HEK293 (cell line): ENCODE results near the gene CELSR1.

ENCODE experiments used
- CTCF ChIA-PET: fragments of 350-600 bp; formaldehyde crosslinking; extraction: SDS; loops from one replicate; lab custom pipeline; 2021; ENCODE audit warnings: antibody characterized with exemption; lab: Yijun Ruan, JAX
- POLR2A ChIA-PET: fragments of 300-600 bp; formaldehyde crosslinking; extraction: SDS; loops from one replicate; lab custom pipeline; 2020; ENCODE audit warnings: antibody characterized with exemption, inconsistent platforms; lab: Yijun Ruan, JAX
- H3K27ac ChIP-seq: fragments of 200-500 bp; sonication (Bioruptor generic); 2 replicates; pipeline ENCODE4 v1.5.1; 2014; ENCODE audit warnings: low read depth, low read length, control low read depth, inconsistent platforms; ENCODE audit errors: extremely low read depth
- H3K36me3 ChIP-seq, 2 experiments: fragments of 200-500 bp in 1 of 2; sonication (Bioruptor generic) in 1 of 2; 1 replicate in 1 of 2; 2 replicates in 1 of 2; pipeline ENCODE4 v1.5.1; 2014 to 2017; ENCODE audit warnings: inconsistent platforms in 2 of 2, low read length in 2 of 2; ENCODE audit not compliant: control insufficient read depth in 2 of 2, insufficient read depth in 1 of 2
- H3K4me1 ChIP-seq: fragments of 200-500 bp; sonication (Bioruptor generic); 2 replicates; pipeline ENCODE4 v1.5.1; 2014; ENCODE audit warnings: mild to moderate bottlenecking, low read length, inconsistent platforms; ENCODE audit not compliant: control insufficient read depth, insufficient read depth
- H3K4me3 ChIP-seq: 2 replicates; pipeline ENCODE4 v1.5.1; 2011; ENCODE audit warnings: low read depth, mild to moderate bottlenecking, control low read depth, low read length, moderate library complexity
- H3K9me3 ChIP-seq: fragments of 200-500 bp; sonication (Bioruptor generic); 2 replicates; pipeline ENCODE4 v1.5.1; 2014; ENCODE audit warnings: low read depth, low read length, inconsistent platforms; ENCODE audit not compliant: control insufficient read depth, insufficient read depth
- SETDB1 ChIP-seq: IDR thresholded peaks from one replicate; pipeline ENCODE4 v1.6.1; 2017; ENCODE audit warnings: mild to moderate bottlenecking, low read length, moderate library complexity, mixed read lengths; ENCODE audit not compliant: insufficient read length
- TCF7L2 ChIP-seq: IDR thresholded peaks from 2 replicates; pipeline ENCODE4 v1.6.1; 2011; ENCODE audit warnings: low read depth, mild to moderate bottlenecking, inconsistent platforms, low read length, moderate library complexity, borderline replicate concordance
- ZBTB1 ChIP-seq: fragments of 450-650 bp; formaldehyde crosslinking; IDR thresholded peaks from 2 replicates; pipeline ENCODE4 v1.5.1; 2016; ENCODE audit warnings: missing biosample characterization, missing genetic modification characterization
- ZBTB17 ChIP-seq: fragments of 450-650 bp; formaldehyde crosslinking; IDR thresholded peaks from 2 replicates; pipeline ENCODE4 v1.5.1; 2016; ENCODE audit warnings: missing biosample characterization, missing genetic modification characterization
- ZBTB7A ChIP-seq: fragments of 450-650 bp; formaldehyde crosslinking; IDR thresholded peaks from 2 replicates; pipeline ENCODE4 v1.5.1; 2016; ENCODE audit warnings: low read depth, missing biosample characterization, missing genetic modification characterization
- ZNF112 ChIP-seq: fragments of 450-650 bp; formaldehyde crosslinking; IDR thresholded peaks from 2 replicates; pipeline ENCODE4 v1.5.0; 2017; ENCODE audit warnings: missing biosample characterization, missing genetic modification characterization
- ZNF138 ChIP-seq: fragments of 450-650 bp; formaldehyde crosslinking; IDR thresholded peaks from 2 replicates; pipeline ENCODE4 v1.5.1; 2016; ENCODE audit warnings: missing biosample characterization, missing genetic modification characterization, borderline replicate concordance
- ZNF174 ChIP-seq: fragments of 450-650 bp; formaldehyde crosslinking; IDR thresholded peaks from 2 replicates; pipeline ENCODE4 v1.5.0; 2017; ENCODE audit warnings: missing biosample characterization, mild to moderate bottlenecking, missing genetic modification characterization
- ZNF175 ChIP-seq: fragments of 450-650 bp; formaldehyde crosslinking; IDR thresholded peaks from 2 replicates; pipeline ENCODE4 v1.5.1; 2016; ENCODE audit warnings: missing biosample characterization, missing genetic modification characterization
- ZNF214 ChIP-seq: fragments of 450-650 bp; formaldehyde crosslinking; IDR thresholded peaks from 2 replicates; pipeline ENCODE4 v1.5.1; 2017; ENCODE audit warnings: missing biosample characterization, mild to moderate bottlenecking, missing genetic modification characterization, borderline replicate concordance
- ZNF324 ChIP-seq: fragments of 450-650 bp; formaldehyde crosslinking; IDR thresholded peaks from 2 replicates; pipeline ENCODE4 v1.5.1; 2016; ENCODE audit warnings: missing biosample characterization, missing genetic modification characterization
- ZNF341 ChIP-seq: fragments of 450-650 bp; formaldehyde crosslinking; IDR thresholded peaks from 2 replicates; pipeline ENCODE4; 2016; ENCODE audit warnings: low read depth, missing biosample characterization, missing genetic modification characterization
- ZNF350 ChIP-seq: fragments of 450-650 bp; formaldehyde crosslinking; IDR thresholded peaks from 2 replicates; pipeline ENCODE4 v1.5.0; 2017; ENCODE audit warnings: missing biosample characterization, mild to moderate bottlenecking, missing genetic modification characterization
- ZNF391 ChIP-seq: fragments of 450-650 bp; formaldehyde crosslinking; IDR thresholded peaks from 2 replicates; pipeline ENCODE4 v1.5.1; 2016; ENCODE audit warnings: low read depth, missing biosample characterization, missing genetic modification characterization, borderline replicate concordance
- ZNF416 ChIP-seq: fragments of 450-650 bp; formaldehyde crosslinking; IDR thresholded peaks from 2 replicates; pipeline ENCODE4 v1.5.1; 2016; ENCODE audit warnings: missing biosample characterization, missing genetic modification characterization
- ZNF510 ChIP-seq: fragments of 450-650 bp; formaldehyde crosslinking; IDR thresholded peaks from 2 replicates; pipeline ENCODE4 v1.5.1; 2018; ENCODE audit warnings: mild to moderate bottlenecking, missing genetic modification characterization, missing biosample characterization; ENCODE audit not compliant: insufficient replicate concordance
- ZNF596 ChIP-seq: fragments of 450-650 bp; IDR thresholded peaks from 2 replicates; pipeline ENCODE4 v1.5.0; 2018; ENCODE audit warnings: missing biosample characterization, mild to moderate bottlenecking, missing genetic modification characterization, moderate library complexity
- ZNF623 ChIP-seq: fragments of 450-650 bp; formaldehyde crosslinking; IDR thresholded peaks from 2 replicates; pipeline ENCODE4 v1.5.1; 2016; ENCODE audit warnings: missing biosample characterization, missing genetic modification characterization
- ZNF654 ChIP-seq: fragments of 450-650 bp; formaldehyde crosslinking; IDR thresholded peaks from 2 replicates; pipeline ENCODE4 v1.5.1; 2016; ENCODE audit warnings: low read depth, missing biosample characterization, missing genetic modification characterization
- ZNF777 ChIP-seq: fragments of 450-650 bp; formaldehyde crosslinking; IDR thresholded peaks from 2 replicates; pipeline ENCODE4 v1.5.1; 2017; ENCODE audit warnings: missing biosample characterization, missing genetic modification characterization, borderline replicate concordance
- ZSCAN30 ChIP-seq: fragments of 450-650 bp; IDR thresholded peaks from 2 replicates; pipeline ENCODE4 v1.5.1; 2018; ENCODE audit warnings: missing biosample characterization, mild to moderate bottlenecking, missing genetic modification characterization, moderate library complexity
- TF ChIP-seq, protein P1 (sequence below): fragments of 450-650 bp; formaldehyde crosslinking; IDR thresholded peaks from 2 replicates; pipeline ENCODE4 v1.5.1; 2016; ENCODE audit warnings: missing biosample characterization, missing genetic modification characterization
- TF ChIP-seq, protein P2 (sequence below): fragments of 450-650 bp; formaldehyde crosslinking; IDR thresholded peaks from 2 replicates; pipeline ENCODE4 v1.5.1; 2016; ENCODE audit warnings: missing biosample characterization, missing genetic modification characterization
- TF ChIP-seq, protein P3 (sequence below): sonication (generic); formaldehyde crosslinking; IDR thresholded peaks from 2 replicates; pipeline ENCODE4 v1.8.1; 2022; ENCODE audit warnings: mild to moderate bottlenecking, moderate library complexity, missing genetic modification reagents
- TF ChIP-seq, protein P4 (sequence below): fragments of 450-650 bp; formaldehyde crosslinking; IDR thresholded peaks from 2 replicates; pipeline ENCODE4 v1.5.1; 2016; ENCODE audit warnings: missing biosample characterization, missing genetic modification characterization

CELSR1 gene

DNA sequence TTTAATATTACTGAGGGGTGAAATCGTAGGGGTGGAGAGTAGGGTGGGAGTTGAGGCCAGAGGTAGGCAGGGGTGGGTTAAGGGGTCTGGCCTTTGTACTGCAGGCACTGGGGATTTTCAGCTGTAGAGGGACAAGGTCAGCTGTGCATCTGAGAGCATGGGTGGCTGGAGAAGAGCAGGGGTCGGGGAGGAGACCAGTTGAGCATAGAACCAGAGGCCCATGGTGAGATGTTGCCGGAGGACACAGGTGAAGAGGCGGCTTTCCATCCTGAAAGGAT is 12.1 kb upstream of the CELSR1 start (continued):
- TF ChIP-seq, protein P1, sequence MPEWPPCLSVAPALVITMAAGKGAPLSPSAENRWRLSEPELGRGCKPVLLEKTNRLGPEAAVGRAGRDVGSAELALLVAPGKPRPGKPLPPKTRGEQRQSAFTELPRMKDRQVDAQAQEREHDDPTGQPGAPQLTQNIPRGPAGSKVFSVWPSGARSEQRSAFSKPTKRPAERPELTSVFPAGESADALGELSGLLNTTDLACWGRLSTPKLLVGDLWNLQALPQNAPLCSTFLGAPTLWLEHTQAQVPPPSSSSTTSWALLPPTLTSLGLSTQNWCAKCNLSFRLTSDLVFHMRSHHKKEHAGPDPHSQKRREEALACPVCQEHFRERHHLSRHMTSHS (tag by site-specific recombination): no peak
- TF ChIP-seq ZNF175 (tag by site-specific recombination) (no peak), ZNF138 (tag by site-specific recombination) (no peak), ZNF623 (tag by site-specific recombination) (no peak), ZNF596 (no peak), ZNF324 (no peak)
- TF ChIP-seq, all 188 proteins: peak for 0

DNA sequence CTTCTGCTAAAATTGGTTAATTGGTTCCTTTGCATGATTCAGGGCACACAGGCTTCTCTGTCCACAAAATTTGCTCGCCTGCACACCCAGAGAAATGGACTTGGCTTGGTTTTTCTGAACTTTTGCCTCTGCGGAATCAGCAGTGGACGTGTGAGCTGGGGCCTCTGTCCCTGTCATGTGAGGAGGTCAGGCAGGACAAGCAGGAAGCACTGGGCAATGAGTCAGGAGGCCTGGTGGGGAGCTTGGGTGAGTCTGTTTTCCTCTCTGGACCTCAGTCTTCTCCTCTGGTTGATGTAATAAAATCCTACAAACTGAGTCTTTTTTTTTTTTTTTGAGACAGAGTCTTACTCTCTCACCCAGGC is 10.4 kb upstream of the CELSR1 start:
- H3K36me3 ChIP-seq: no peaks in the 10 kb centered on the region
- no peak overlapping the region for H3K4me3 ChIP-seq
- no peak overlapping the region for H3K27ac ChIP-seq
- no peaks in the 10 kb centered on the region for H3K4me1 ChIP-seq
- CTCF ChIA-PET: interaction anchor here (0.7 to 2.8 kb wide), 6 partner anchors 8 to 431 kb away, joined by 4 to 20 read pairs (median 4); no protein-coding TSS in a partner anchor
- TF ChIP-seq ZNF510 (tag by site-specific recombination) (no peak), ZNF174 (tag by site-specific recombination) (no peak), ZBTB7A (tag by site-specific recombination) (no peak), ZBTB17 (tag by site-specific recombination) (no peak), SETDB1 (no peak), ZNF350 (no peak), ZNF416 (tag by site-specific recombination) (no peak), ZNF391 (tag by site-specific recombination) (no peak), ZNF341 (tag by site-specific recombination) (no peak), ZNF654 (no peak), ZNF175 (tag by site-specific recombination) (no peak), ZNF777 (no peak), ZNF214 (no peak), TCF7L2 (no peak), ZBTB1 (tag by site-specific recombination) (no peak), ZSCAN30 (tag by site-specific recombination) (no peak), ZNF112 (tag by site-specific recombination) (no peak)
- TF ChIP-seq, protein P2, sequence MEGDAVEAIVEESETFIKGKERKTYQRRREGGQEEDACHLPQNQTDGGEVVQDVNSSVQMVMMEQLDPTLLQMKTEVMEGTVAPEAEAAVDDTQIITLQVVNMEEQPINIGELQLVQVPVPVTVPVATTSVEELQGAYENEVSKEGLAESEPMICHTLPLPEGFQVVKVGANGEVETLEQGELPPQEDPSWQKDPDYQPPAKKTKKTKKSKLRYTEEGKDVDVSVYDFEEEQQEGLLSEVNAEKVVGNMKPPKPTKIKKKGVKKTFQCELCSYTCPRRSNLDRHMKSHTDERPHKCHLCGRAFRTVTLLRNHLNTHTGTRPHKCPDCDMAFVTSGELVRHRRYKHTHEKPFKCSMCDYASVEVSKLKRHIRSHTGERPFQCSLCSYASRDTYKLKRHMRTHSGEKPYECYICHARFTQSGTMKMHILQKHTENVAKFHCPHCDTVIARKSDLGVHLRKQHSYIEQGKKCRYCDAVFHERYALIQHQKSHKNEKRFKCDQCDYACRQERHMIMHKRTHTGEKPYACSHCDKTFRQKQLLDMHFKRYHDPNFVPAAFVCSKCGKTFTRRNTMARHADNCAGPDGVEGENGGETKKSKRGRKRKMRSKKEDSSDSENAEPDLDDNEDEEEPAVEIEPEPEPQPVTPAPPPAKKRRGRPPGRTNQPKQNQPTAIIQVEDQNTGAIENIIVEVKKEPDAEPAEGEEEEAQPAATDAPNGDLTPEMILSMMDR: no peak
- TF ChIP-seq, protein P3, sequence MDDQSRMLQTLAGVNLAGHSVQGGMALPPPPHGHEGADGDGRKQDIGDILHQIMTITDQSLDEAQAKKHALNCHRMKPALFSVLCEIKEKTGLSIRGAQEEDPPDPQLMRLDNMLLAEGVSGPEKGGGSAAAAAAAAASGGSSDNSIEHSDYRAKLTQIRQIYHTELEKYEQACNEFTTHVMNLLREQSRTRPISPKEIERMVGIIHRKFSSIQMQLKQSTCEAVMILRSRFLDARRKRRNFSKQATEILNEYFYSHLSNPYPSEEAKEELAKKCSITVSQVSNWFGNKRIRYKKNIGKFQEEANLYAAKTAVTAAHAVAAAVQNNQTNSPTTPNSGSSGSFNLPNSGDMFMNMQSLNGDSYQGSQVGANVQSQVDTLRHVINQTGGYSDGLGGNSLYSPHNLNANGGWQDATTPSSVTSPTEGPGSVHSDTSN (CRISPR knock-in tag): no peak
- TF ChIP-seq, protein P4, sequence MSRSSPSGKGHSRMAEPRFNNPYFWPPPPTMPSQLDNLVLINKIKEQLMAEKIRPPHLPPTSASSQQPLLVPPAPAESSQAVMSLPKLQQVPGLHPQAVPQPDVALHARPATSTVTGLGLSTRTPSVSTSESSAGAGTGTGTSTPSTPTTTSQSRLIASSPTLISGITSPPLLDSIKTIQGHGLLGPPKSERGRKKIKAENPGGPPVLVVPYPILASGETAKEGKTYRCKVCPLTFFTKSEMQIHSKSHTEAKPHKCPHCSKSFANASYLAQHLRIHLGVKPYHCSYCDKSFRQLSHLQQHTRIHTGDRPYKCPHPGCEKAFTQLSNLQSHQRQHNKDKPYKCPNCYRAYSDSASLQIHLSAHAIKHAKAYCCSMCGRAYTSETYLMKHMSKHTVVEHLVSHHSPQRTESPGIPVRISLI: no peak
- no peaks in the 10 kb centered on the region for H3K9me3 ChIP-seq
- POLR2A ChIA-PET: interaction anchor here (1.3 to 1.6 kb wide), 2 partner anchors 10 to 14 kb away, joined by 4 read pairs; no protein-coding TSS in a partner anchor
